ENCODE measurements around the gene SH2D1A.

Gene SH2D1A

DNA sequence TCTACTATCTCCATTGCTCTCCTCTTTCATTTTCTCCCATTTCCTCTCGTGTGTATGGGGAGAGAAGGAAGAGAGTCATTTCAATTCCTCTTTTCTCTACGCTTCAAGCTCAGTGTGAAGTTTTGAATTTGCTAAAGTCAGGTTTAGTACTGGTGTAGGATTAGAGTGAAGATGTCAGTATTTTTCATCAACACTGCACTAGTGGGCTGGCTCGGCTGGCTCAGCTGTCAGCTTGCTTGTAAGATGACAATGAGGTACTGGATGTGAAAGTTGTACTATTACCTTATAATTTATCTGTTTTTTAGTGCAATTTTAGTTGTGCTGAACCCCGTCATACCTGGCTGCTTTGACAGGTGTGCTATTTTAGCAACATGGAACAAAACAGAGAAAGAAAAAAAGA lies 2.1 kb upstream of the SH2D1A start:
- no peak for TF ChIP-seq ZFX (IDR thresholded peaks at IDR 0.05; ENCODE audit: borderline replicate concordance)

DNA sequence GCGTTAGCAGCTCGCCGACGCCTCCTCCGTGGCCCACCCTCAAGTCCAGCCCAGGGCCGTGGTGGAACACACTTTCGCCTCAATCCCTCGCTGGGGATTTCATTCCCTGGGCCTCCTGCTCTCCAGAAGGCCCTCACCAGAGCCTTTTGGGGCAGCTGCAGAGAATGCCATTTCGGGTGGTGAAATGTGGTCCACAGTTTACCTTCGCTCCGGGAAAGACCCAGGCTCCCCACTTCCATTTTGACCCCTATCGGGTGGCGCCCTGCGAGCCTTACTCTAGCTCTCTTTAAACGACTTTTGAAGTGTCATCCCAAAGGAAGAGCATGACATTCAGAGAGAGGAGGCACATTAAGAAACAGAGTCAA lies 496 bp downstream of the SH2D1A start:
- no peak overlapping the region for H3K27ac ChIP-seq
- no peak for TF ChIP-seq ZFX (IDR thresholded peaks at IDR 0.05; ENCODE audit: borderline replicate concordance)
- TF ChIP-seq, protein P1, sequence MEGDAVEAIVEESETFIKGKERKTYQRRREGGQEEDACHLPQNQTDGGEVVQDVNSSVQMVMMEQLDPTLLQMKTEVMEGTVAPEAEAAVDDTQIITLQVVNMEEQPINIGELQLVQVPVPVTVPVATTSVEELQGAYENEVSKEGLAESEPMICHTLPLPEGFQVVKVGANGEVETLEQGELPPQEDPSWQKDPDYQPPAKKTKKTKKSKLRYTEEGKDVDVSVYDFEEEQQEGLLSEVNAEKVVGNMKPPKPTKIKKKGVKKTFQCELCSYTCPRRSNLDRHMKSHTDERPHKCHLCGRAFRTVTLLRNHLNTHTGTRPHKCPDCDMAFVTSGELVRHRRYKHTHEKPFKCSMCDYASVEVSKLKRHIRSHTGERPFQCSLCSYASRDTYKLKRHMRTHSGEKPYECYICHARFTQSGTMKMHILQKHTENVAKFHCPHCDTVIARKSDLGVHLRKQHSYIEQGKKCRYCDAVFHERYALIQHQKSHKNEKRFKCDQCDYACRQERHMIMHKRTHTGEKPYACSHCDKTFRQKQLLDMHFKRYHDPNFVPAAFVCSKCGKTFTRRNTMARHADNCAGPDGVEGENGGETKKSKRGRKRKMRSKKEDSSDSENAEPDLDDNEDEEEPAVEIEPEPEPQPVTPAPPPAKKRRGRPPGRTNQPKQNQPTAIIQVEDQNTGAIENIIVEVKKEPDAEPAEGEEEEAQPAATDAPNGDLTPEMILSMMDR (IDR thresholded peaks at IDR 0.05): no peak

More for the DNA sequence above, 2.1 kb upstream of the SH2D1A start:
- no peak overlapping the region for H3K27ac ChIP-seq

DNA sequence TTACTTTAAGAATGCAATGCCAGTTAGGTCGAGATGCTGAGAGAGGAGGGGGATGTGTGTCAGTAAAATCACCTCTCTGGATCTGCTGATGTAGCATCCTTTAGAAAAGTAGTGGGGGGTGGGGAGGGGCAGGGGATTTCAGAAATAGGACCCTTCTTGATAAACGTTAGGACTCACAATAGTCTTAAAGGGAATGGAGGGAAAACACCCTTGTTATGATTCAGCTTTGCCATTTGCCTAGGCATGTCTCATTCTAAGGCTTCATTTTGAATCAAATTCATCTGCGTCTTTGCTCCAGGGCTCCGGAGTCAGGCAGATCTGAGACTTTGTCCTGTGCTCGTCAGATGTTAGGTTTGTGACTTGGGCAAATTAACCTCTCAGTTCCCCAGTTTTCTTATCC lies 879 bp downstream of the SH2D1A start:
- H3K27ac ChIP-seq: no peak overlapping the region
- TF ChIP-seq, protein P1 (IDR thresholded peaks at IDR 0.05): no peak
- no peak for TF ChIP-seq ZFX (IDR thresholded peaks at IDR 0.05; ENCODE audit: borderline replicate concordance)

DNA sequence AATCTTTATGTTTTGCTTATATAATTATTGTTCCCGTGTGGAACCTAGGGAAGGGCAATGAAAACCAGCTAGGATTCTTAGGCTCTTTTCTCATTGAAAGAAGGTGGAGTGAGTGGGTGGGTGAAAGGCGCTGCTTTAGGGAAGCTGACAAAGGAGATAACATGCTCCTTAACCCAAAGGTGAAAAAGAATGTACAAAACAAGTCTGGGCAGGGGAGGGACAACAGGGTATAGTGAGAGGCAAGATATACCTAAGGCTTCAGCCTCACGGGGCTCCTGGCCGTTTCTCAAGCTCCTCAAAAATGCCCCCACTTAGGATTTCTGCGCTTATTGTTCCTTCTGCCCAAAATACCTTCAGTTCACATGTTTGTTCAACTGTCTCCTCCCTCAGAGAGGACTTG lies 1.8 kb downstream of the SH2D1A start:
- TF ChIP-seq, protein P1 (IDR thresholded peaks at IDR 0.05): no peak
- no peak for TF ChIP-seq ZFX (IDR thresholded peaks at IDR 0.05; ENCODE audit: borderline replicate concordance)
- H3K27ac ChIP-seq: no peak overlapping the region

DNA sequence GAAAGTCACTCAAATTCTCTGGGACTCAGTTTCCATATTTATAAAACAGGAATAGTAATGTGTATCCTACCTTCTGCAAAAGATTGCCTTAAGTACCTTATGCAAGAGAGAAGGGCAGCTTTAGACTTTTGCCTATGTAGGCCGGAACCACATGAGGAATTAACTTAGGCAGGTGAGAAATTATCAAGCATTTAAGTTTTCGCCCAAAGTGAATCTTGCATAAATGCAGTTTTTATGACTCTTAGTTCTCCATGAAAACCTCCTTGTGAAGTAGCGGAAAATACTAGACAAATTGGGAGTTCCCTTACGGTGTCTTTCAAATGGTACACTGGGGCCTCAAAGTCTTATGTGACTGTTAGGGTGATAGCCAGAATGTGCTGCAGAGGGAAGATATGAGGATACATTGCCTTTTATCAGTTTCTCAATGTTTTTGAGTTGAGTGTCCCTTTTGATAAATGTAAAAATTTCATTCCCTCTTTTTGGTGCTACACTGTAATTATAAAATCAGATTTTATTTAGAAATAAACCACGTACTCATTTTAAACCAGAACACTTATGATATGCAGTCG lies 2.6 kb downstream of the SH2D1A start:
- no peak for TF ChIP-seq ZFX (IDR thresholded peaks at IDR 0.05; ENCODE audit: borderline replicate concordance)
- TF ChIP-seq, protein P1 (IDR thresholded peaks at IDR 0.05): no peak
- no peak overlapping the region for H3K27ac ChIP-seq

DNA sequence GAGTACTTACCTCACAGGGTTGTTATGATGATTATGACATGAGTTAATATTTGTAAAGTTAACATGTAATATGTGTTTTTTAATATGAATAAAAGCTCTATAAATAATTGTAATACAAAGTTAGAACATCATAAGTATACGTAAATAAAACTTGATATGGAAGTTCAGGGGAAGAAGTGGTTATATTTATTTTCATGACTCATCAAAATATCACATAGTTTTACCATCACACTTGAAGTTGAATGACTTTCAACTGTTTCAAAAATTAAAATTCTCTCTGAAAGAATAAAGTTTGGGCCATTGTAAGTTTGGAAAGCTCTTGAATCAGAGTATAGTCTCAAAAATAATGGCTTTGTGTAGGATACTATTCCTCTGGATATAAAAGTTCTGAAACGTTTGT lies 8.3 kb downstream of the SH2D1A start:
- no peak overlapping the region for H3K27ac ChIP-seq
- TF ChIP-seq, protein P1 (IDR thresholded peaks at IDR 0.05): no peak
- TF ChIP-seq ZFX (IDR thresholded peaks at IDR 0.05; ENCODE audit: borderline replicate concordance): no peak

DNA sequence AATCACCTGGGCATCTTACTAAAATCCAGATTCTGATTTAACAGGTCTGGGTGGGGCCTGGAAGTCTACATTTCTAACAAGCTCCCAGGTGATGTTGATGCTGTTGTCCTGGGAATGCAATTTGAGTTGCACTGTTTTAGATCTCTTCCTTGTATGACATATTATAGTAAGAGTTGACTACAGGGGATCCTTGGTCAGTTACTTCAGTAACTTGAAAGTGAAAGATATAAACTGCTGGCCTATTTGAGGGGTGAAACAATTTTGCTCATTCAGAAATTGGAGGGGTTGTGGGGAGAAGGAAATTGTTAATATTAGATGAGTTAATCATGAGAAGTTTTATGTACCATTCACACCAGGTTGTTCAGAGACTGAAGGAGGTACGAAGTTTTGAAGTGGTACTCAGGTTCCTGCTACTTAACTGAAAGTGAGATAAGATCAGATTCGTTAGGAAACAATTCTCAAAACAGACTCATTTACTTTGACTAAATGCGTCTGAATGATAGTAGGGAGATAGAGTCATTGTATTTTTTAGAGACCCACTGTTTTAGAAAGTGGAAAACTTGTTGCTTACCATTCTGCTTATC lies 12.5 kb downstream of the SH2D1A start:
- TF ChIP-seq, protein P1 (IDR thresholded peaks at IDR 0.05): no peak
- no peak for TF ChIP-seq ZFX (IDR thresholded peaks at IDR 0.05; ENCODE audit: borderline replicate concordance)
- no peak overlapping the region for H3K27ac ChIP-seq

DNA sequence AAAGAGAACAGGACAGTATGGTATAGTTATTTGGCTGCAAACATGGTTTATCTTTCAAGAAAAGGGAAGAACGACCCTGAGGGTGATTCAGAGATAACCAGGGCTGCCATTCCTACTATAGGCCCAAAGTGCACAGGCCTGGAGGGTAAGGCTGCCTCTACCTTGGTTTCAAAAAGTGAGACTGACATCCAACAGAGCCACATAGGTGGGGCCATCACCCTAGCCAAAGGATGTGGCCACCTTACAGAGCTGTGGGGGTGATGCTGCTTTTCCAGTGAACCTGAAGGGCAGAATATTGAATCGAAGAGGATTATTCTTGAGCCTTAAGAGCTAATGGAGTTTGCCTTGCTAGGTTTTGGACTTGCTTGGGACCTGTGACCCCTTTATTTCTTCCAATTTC lies 15.7 kb downstream of the SH2D1A start:
- TF ChIP-seq ZFX (IDR thresholded peaks at IDR 0.05; ENCODE audit: borderline replicate concordance): no peak
- TF ChIP-seq, protein P1 (IDR thresholded peaks at IDR 0.05): no peak
- H3K27ac ChIP-seq: no peak overlapping the region
